OCI-LY3 (cell line): ENCODE data around the gene MAP4K3.

ENCODE experiments used
- H2AFZ ChIP-seq: fragments of 200-600, 300-600 bp; shearing (Covaris generic); 2 replicates; pipeline ENCODE4 v1.6.0; 2014; ENCODE audit warnings: antibody characterized with exemption, low read depth, low read length
- H3K27ac ChIP-seq: fragments of 200-600, 300-600 bp; sonication (generic); 2 replicates; pipeline ENCODE4 v1.5.1; 2014; ENCODE audit warnings: mild to moderate bottlenecking, low read length, moderate library complexity, mixed read lengths
- H3K27me3 ChIP-seq: fragments of 200-600, 300-600 bp; sonication (generic); 2 replicates; pipeline ENCODE4 v1.6.1; 2014; ENCODE audit warnings: low read depth, low read length, mixed read lengths
- H3K36me3 ChIP-seq: fragments of 200-600, 300-600 bp; sonication (generic); replicated peaks from 2 replicates; pipeline ENCODE3; 2014; ENCODE audit warnings: low read depth, low read length, mixed read lengths
- H3K4me1 ChIP-seq: fragments of 300-600, 200-600 bp; sonication (generic); 2 replicates; pipeline ENCODE4 v1.6.1; 2014; ENCODE audit warnings: low read length, mixed read lengths
- H3K4me2 ChIP-seq: fragments of 200-600, 300-600 bp; sonication (generic); 2 replicates; pipeline ENCODE4 v1.6.1; 2014; ENCODE audit warnings: low read length, mixed read lengths
- H3K4me3 ChIP-seq: fragments of 300-600, 200-600 bp; sonication (generic); 2 replicates; pipeline ENCODE4 v1.5.1; 2014; ENCODE audit warnings: antibody characterized with exemption, mild to moderate bottlenecking, low read length, moderate library complexity
- H3K79me2 ChIP-seq: fragments of 300-600, 200-600 bp; shearing (Covaris generic); 2 replicates; pipeline ENCODE4 v1.6.1; 2014; ENCODE audit warnings: mild to moderate bottlenecking, low read length, mixed read lengths
- H3K9ac ChIP-seq: fragments of 300-600, 200-600 bp; shearing (Covaris generic); 2 replicates; pipeline ENCODE4 v1.6.0; 2014; ENCODE audit warnings: mild to moderate bottlenecking, low read length, moderate library complexity
- H3K9me3 ChIP-seq: fragments of 200-600, 300-600 bp; shearing (Covaris generic); 2 replicates; pipeline ENCODE4 v1.6.1; 2014; ENCODE audit warnings: low read length, mixed read lengths; ENCODE audit not compliant: insufficient read depth
- H4K20me1 ChIP-seq: fragments of 200-600, 300-600 bp; sonication (generic); 2 replicates; pipeline ENCODE4 v1.6.1; 2016; ENCODE audit warnings: low read length, mixed read lengths; ENCODE audit not compliant: insufficient read depth
- EZH2phosphoT487 ChIP-seq: fragments of 200-600 bp; shearing (Covaris generic); IDR thresholded peaks from 2 replicates; pipeline ENCODE4 v1.6.1; 2018; ENCODE audit warnings: antibody characterized with exemption, mixed run types, low read depth
- TF ChIP-seq, protein P1 (sequence below): fragments of 200-600, 300-600 bp; sonication (generic); IDR thresholded peaks from 2 replicates; pipeline ENCODE4 v1.5.1; 2014; ENCODE audit warnings: antibody characterized with exemption, low read length, low read depth

Gene MAP4K3

GRCh38 chr2:39452396-39452795 is 15.3 kb upstream of the MAP4K3 start:
- Histone ChIP-seq H2AFZ (no peak overlapping the region), H4K20me1 (no peaks in the 10 kb centered on the region), H3K27me3 (peaks cover 6% of the 10 kb centered on the region; the same call in 1 of the 2 replicates), H3K4me2 (no peak overlapping the region), H3K4me3 (no peak overlapping the region), H3K79me2 (no peaks in the 10 kb centered on the region), H3K9me3 (no peaks in the 10 kb centered on the region), H3K4me1 (no peaks in the 10 kb centered on the region), H3K27ac (no peak overlapping the region), H3K9ac (no peak overlapping the region), H3K36me3 (no peaks in the 10 kb centered on the region)
- TF ChIP-seq EZH2phosphoT487, result no peak
- TF ChIP-seq, protein P1, sequence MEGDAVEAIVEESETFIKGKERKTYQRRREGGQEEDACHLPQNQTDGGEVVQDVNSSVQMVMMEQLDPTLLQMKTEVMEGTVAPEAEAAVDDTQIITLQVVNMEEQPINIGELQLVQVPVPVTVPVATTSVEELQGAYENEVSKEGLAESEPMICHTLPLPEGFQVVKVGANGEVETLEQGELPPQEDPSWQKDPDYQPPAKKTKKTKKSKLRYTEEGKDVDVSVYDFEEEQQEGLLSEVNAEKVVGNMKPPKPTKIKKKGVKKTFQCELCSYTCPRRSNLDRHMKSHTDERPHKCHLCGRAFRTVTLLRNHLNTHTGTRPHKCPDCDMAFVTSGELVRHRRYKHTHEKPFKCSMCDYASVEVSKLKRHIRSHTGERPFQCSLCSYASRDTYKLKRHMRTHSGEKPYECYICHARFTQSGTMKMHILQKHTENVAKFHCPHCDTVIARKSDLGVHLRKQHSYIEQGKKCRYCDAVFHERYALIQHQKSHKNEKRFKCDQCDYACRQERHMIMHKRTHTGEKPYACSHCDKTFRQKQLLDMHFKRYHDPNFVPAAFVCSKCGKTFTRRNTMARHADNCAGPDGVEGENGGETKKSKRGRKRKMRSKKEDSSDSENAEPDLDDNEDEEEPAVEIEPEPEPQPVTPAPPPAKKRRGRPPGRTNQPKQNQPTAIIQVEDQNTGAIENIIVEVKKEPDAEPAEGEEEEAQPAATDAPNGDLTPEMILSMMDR, result no peak

GRCh38 chr2:39451954-39452353 is 14.9 kb upstream of the MAP4K3 start:
- H4K20me1 ChIP-seq, result no peaks in the 10 kb centered on the region
- no peak overlapping the region for H3K4me3 ChIP-seq
- H3K27me3 ChIP-seq, result peaks cover 6% of the 10 kb centered on the region; the same call in 1 of the 2 replicates
- H3K27ac ChIP-seq, result no peak overlapping the region
- no peak overlapping the region for H3K9ac ChIP-seq
- H3K4me1 ChIP-seq, result no peaks in the 10 kb centered on the region
- H2AFZ ChIP-seq, result no peak overlapping the region
- H3K4me2 ChIP-seq, result no peak overlapping the region
- H3K79me2 ChIP-seq, result no peaks in the 10 kb centered on the region
- H3K36me3 ChIP-seq, result no peaks in the 10 kb centered on the region
- TF ChIP-seq EZH2phosphoT487, result no peak
- TF ChIP-seq, protein P1, result no peak
- no peaks in the 10 kb centered on the region for H3K9me3 ChIP-seq

DNA sequence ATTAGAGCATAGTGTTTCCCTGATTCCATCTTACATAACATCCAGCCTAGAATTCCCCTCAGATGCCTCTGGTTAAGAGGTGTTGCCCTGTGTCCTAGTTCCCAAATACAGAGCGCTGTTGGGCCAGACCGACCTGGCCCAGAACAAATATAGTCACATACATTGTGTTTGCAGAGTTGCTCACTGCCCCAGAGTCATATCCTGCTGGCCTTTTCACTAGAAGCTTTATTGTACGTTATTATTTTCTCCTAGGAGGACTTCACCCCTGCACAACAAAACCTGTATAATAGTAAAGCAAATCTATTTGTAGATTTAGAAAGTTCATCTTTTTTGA is 11.1 kb upstream of the MAP4K3 start:
- H4K20me1 ChIP-seq, result no peaks in the 10 kb centered on the region
- peaks cover 6% of the 10 kb centered on the region; the same call in 1 of the 2 replicates for H3K27me3 ChIP-seq
- H3K9ac ChIP-seq, result no peak overlapping the region
- H3K4me1 ChIP-seq, result no peaks in the 10 kb centered on the region
- H3K27ac ChIP-seq, result no peak overlapping the region
- TF ChIP-seq, protein P1, result no peak
- no peak for TF ChIP-seq EZH2phosphoT487
- H3K79me2 ChIP-seq, result no peaks in the 10 kb centered on the region
- no peak overlapping the region for H3K4me3 ChIP-seq
- H2AFZ ChIP-seq, result no peak overlapping the region
- H3K4me2 ChIP-seq, result no peak overlapping the region
- H3K36me3 ChIP-seq, result no peaks in the 10 kb centered on the region
- H3K9me3 ChIP-seq, result no peaks in the 10 kb centered on the region

DNA sequence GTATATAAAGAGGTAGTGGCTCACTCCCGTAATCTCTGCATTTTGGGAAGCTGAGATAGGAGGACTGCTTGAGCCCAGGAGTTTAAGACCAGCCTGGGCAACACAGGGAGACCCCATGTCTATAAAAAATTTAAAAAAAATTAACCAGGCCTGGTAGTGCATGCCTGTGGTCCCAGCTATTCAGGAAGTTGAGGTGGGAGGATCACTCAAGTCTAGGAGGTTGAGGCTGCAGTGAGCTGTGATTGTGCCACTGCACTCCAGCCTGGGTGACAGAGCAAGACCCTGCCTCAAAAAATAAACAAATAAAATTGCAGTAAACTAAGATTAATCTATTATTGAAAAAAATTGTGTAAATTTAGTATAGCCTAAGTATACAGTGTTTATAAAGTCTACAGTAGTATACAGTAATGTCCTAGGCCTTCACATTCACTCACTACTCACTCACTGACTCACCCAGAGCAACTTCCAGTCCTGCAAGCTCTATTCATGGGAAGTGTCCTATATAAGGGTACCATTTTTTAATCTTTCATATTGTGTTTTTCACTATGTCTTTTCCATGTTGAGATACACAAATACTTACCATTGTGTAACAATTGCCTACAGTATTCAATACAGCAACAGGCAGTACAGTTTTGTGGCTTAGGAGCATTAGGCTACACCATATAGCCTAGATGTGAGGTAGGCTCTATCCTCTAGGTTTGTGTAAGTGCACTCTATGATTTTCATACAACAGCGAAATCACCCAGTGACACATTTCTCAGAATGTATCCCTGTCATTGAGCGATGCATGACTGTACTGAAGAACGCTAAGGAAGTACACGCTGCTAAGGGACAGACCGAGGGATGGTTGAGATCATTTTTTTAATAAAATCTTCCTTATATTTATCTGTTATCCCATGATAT is 10.4 kb upstream of the MAP4K3 start:
- Histone ChIP-seq H3K4me2 (no peak overlapping the region), H3K27ac (no peak overlapping the region)

More for the DNA sequence above, 10.4 kb upstream of the MAP4K3 start:
- Histone ChIP-seq H3K4me3 (no peak overlapping the region), H2AFZ (no peak overlapping the region), H4K20me1 (no peaks in the 10 kb centered on the region), H3K9me3 (no peaks in the 10 kb centered on the region), H3K9ac (no peak overlapping the region), H3K79me2 (no peaks in the 10 kb centered on the region), H3K36me3 (no peaks in the 10 kb centered on the region), H3K27me3 (0 out of 2 replicates have a peak, but pooled peaks cover 2% of the 10 kb centered on the region), H3K4me1 (no peaks in the 10 kb centered on the region)
- no peak for TF ChIP-seq EZH2phosphoT487
- TF ChIP-seq, protein P1, result no peak
